ENCODE data around the gene NXPH1. TPM values are rescaled to one million over a fixed set of nuclear protein-coding genes. Genes with fewer than 3 reads are reported as not detected.

The NXPH1 gene
- polyA plus RNA-seq, 1 donor (not counting 4 experiments of a cell fraction or from before 2014, with no cell fraction given), result not detected

DNA sequence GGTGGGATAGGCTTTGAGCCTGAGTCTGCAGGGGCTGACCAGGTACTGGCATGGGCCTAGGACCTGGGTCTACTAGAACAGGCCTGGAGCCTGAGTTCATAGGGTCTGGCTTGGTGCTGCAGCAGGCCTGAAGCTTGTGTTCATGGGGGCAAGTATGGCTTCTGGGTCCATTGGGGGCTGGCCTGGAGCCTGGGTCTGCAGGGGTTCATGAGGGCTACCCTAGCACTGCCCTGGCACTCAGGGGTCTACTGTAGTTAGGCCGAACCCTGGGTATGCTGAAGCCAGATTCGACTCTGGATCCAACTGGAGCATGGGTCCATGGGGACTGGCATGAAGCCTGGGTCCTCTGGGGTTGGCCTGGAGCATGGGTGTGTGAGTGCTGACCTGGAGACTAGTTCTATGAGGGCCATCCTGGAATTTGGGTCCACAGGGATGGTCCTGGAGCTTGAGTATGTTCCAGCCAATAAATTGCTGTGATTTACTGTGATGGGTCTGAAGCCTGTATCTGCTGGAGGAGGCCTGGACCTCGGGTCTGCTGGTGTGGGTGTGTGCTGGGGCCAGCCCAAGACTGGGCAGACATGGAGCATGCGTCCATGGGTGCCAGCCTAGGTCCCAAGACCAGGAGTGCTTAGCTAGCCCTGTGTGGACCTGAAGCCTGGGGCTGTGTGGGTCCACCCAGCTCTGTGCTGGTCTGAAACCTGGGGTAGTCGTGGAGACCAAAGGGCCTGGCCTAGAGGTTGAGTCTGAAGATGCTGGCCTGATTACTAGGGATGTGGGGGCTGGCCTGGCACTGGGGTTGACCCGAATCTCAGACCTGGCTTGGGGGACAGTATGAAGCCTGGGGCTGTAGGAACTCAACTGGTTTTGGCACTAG is 235.5 kb downstream of the NXPH1 start:
- H3K27me3 ChIP-seq (ENCODE audit: control insufficient read depth, extremely low read depth, insufficient read depth, low read length), result no peaks in the 10 kb centered on the region
- no peaks in the 10 kb centered on the region for H4K20me1 ChIP-seq (ENCODE audit: control insufficient read depth, extremely low read depth, insufficient read depth, low read length)
- H2AFZ ChIP-seq (ENCODE audit: control insufficient read depth, low read length), result no peak overlapping the region
- DNase-seq (ENCODE audit: low read depth, low spot score) (no peak), FAIRE-seq (no peak)
- no peak overlapping the region for H3K27ac ChIP-seq (ENCODE audit: control insufficient read depth, insufficient read depth, low read length)
- H3K4me1 ChIP-seq (ENCODE audit: control insufficient read depth, extremely low read depth, insufficient read depth, low read length), result no peaks in the 10 kb centered on the region
- no peak overlapping the region for H3K4me3 ChIP-seq (ENCODE audit: control insufficient read depth in 2 of 3, extremely low read depth in 1 of 3, insufficient read depth in 2 of 3, low read depth in 1 of 3, low read length in 3 of 3)
- H3K9me1 ChIP-seq (ENCODE audit: control insufficient read depth, extremely low read depth, insufficient read depth, low read length), result no peaks in the 10 kb centered on the region
- no peaks in the 10 kb centered on the region for H3K36me3 ChIP-seq (ENCODE audit: control insufficient read depth in 2 of 2, extremely low read depth in 1 of 2, insufficient read depth in 2 of 2, low read length in 2 of 2)
- TF ChIP-seq, protein P1, sequence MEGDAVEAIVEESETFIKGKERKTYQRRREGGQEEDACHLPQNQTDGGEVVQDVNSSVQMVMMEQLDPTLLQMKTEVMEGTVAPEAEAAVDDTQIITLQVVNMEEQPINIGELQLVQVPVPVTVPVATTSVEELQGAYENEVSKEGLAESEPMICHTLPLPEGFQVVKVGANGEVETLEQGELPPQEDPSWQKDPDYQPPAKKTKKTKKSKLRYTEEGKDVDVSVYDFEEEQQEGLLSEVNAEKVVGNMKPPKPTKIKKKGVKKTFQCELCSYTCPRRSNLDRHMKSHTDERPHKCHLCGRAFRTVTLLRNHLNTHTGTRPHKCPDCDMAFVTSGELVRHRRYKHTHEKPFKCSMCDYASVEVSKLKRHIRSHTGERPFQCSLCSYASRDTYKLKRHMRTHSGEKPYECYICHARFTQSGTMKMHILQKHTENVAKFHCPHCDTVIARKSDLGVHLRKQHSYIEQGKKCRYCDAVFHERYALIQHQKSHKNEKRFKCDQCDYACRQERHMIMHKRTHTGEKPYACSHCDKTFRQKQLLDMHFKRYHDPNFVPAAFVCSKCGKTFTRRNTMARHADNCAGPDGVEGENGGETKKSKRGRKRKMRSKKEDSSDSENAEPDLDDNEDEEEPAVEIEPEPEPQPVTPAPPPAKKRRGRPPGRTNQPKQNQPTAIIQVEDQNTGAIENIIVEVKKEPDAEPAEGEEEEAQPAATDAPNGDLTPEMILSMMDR (optimal IDR thresholded peaks at IDR 0.05 in 1 of 3, IDR thresholded peaks at IDR 0.05 in 1 of 3, conservative IDR thresholded peaks at IDR 0.05 in 1 of 3; ENCODE audit: extremely low read depth in 1 of 3, insufficient read depth in 2 of 3, low read length in 3 of 3), result no peak
- TF ChIP-seq EZH2 (IDR thresholded peaks at IDR 0.05; ENCODE audit: low read length), result no peak
- H3K4me2 ChIP-seq (ENCODE audit: control insufficient read depth, extremely low read depth, insufficient read depth, low read depth, low read length), result no peak overlapping the region
- dilution Hi-C loops (cut with MboI; ENCODE audit: extremely low pct_ligation_motif_present, low sequenced_read_pairs), result no loop called here
- H3K79me2 ChIP-seq (ENCODE audit: control insufficient read depth, insufficient read depth, low read length), result no peaks in the 10 kb centered on the region
- H3K9me3 ChIP-seq (ENCODE audit: control insufficient read depth, low read depth, low read length), result peaks cover 3% of the 10 kb centered on the region
- H3K9ac ChIP-seq (ENCODE audit: control insufficient read depth, extremely low read depth, insufficient read depth, low read length), result no peak overlapping the region

DNA sequence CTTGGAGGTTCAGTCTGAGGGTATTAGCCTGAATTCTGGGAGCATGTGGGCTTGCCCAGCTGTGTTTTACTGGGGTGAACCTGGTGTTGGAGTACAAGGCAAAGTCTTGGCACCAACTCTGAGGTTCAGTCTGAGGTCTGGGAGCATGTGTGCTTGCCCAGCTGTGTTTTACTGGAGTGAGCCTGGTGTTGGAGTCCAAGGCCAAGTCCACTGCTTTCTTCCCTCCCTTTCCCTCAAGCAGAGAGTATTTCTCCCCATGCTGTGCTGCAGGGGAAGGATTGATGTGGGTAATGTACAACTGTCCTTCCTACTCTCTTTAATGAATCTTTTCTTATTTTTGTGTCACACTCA is 236.1 kb downstream of the NXPH1 start:
- H3K4me1 ChIP-seq (ENCODE audit: control insufficient read depth, extremely low read depth, insufficient read depth, low read length), result no peaks in the 10 kb centered on the region
- H3K36me3 ChIP-seq (ENCODE audit: control insufficient read depth in 2 of 2, extremely low read depth in 1 of 2, insufficient read depth in 2 of 2, low read length in 2 of 2), result no peaks in the 10 kb centered on the region
- no peaks in the 10 kb centered on the region for H3K27me3 ChIP-seq (ENCODE audit: control insufficient read depth, extremely low read depth, insufficient read depth, low read length)
- no peaks in the 10 kb centered on the region for H3K79me2 ChIP-seq (ENCODE audit: control insufficient read depth, insufficient read depth, low read length)
- no peak overlapping the region for H2AFZ ChIP-seq (ENCODE audit: control insufficient read depth, low read length)
- FAIRE-seq, result no peak
- H3K9ac ChIP-seq (ENCODE audit: control insufficient read depth, extremely low read depth, insufficient read depth, low read length), result no peak overlapping the region
- peaks cover 3% of the 10 kb centered on the region for H3K9me3 ChIP-seq (ENCODE audit: control insufficient read depth, low read depth, low read length)
- no peak overlapping the region for H3K4me3 ChIP-seq (ENCODE audit: control insufficient read depth in 2 of 3, extremely low read depth in 1 of 3, insufficient read depth in 2 of 3, low read depth in 1 of 3, low read length in 3 of 3)
- H3K4me2 ChIP-seq (ENCODE audit: control insufficient read depth, extremely low read depth, insufficient read depth, low read depth, low read length), result no peak overlapping the region
- H4K20me1 ChIP-seq (ENCODE audit: control insufficient read depth, extremely low read depth, insufficient read depth, low read length), result no peaks in the 10 kb centered on the region
- no peak overlapping the region for H3K27ac ChIP-seq (ENCODE audit: control insufficient read depth, insufficient read depth, low read length)
- dilution Hi-C loops (cut with MboI; ENCODE audit: extremely low pct_ligation_motif_present, low sequenced_read_pairs), result no loop called here
- TF ChIP-seq, protein P1 (optimal IDR thresholded peaks at IDR 0.05 in 1 of 3, IDR thresholded peaks at IDR 0.05 in 1 of 3, conservative IDR thresholded peaks at IDR 0.05 in 1 of 3; ENCODE audit: extremely low read depth in 1 of 3, insufficient read depth in 2 of 3, low read length in 3 of 3), result no peak
- TF ChIP-seq EZH2 (IDR thresholded peaks at IDR 0.05; ENCODE audit: low read length), result no peak
- no peaks in the 10 kb centered on the region for H3K9me1 ChIP-seq (ENCODE audit: control insufficient read depth, extremely low read depth, insufficient read depth, low read length)
- DNase-seq (ENCODE audit: low read depth, low spot score), result no peak

Data from keratinocyte (primary cell).